ENCODE measurements around the gene MTHFD2L. TPM values are rescaled to one million over a fixed set of nuclear protein-coding genes. Genes with fewer than 3 reads are reported as not detected.

MTHFD2L gene
- total RNA-seq, 4 donors from 2014 or later: 11.4 to 23.7 (median 17.8) TPM

- DNase-seq (ENCODE audit: low spot score in 2 of 2): no peak
- 64 to 73% methylated on average over 2 of the region's 2 CpGs for WGBS, 2 donors
- no peaks in the 10 kb centered on the region for H3K36me3 ChIP-seq
- no peaks in the 10 kb centered on the region for H3K4me1 ChIP-seq
- H3K27me3 ChIP-seq: no peaks in the 10 kb centered on the region
- H3K4me3 ChIP-seq: no peak overlapping the region
- no peaks in the 10 kb centered on the region for H3K9me3 ChIP-seq
- H3K27ac ChIP-seq: no peak overlapping the region
- TF ChIP-seq CTCF (IDR thresholded peaks at IDR 0.05) (no peak), EP300 (IDR thresholded peaks at IDR 0.05) (no peak), POLR2A (IDR thresholded peaks at IDR 0.05) (no peak)
These were observed 31.0 kb downstream of the MTHFD2L start for GRCh38 chr4:74188912-74189311.

- H3K9me3 ChIP-seq: no peaks in the 10 kb centered on the region
- DNase-seq (ENCODE audit: low spot score in 2 of 2): no peak
- TF ChIP-seq EP300 (IDR thresholded peaks at IDR 0.05) (no peak), CTCF (IDR thresholded peaks at IDR 0.05) (peak; percentile 18 to 66 (median 48)), POLR2A (IDR thresholded peaks at IDR 0.05) (no peak)
These were observed 31.6 kb downstream of the MTHFD2L start for GRCh38 chr4:74189331-74190043.

GRCh38 chr4:74190332-74190731 lies 32.4 kb downstream of the MTHFD2L start:
- Histone ChIP-seq H3K27ac (no peak overlapping the region), H3K27me3 (no peaks in the 10 kb centered on the region), H3K9me3 (no peaks in the 10 kb centered on the region), H3K36me3 (no peaks in the 10 kb centered on the region), H3K4me1 (no peaks in the 10 kb centered on the region), H3K4me3 (no peak overlapping the region)
- WGBS, 2 donors: 89 to 94% methylated on average over 4 of the region's 4 CpGs
- no peak for TF ChIP-seq EP300 (IDR thresholded peaks at IDR 0.05)
- DNase-seq (ENCODE audit: low spot score in 2 of 2): no peak

More at GRCh38 chr4:74189331-74190043, 31.6 kb downstream of the MTHFD2L start:
- 77 to 81% methylated on average over 2 of the region's 2 CpGs for WGBS, 2 donors
- H3K27ac ChIP-seq: no peak overlapping the region
- no peak overlapping the region for H3K4me3 ChIP-seq
- H3K27me3 ChIP-seq: no peaks in the 10 kb centered on the region
- no peaks in the 10 kb centered on the region for H3K4me1 ChIP-seq
- no peaks in the 10 kb centered on the region for H3K36me3 ChIP-seq

GRCh38 chr4:74190919-74191397 lies 33.0 kb downstream of the MTHFD2L start:
- H3K4me3 ChIP-seq: no peak overlapping the region
- no peaks in the 10 kb centered on the region for H3K4me1 ChIP-seq
- 63 to 66% methylated on average over 4 of the region's 4 CpGs for WGBS, 2 donors
- H3K27ac ChIP-seq: no peak overlapping the region
- no peak for DNase-seq (ENCODE audit: low spot score in 2 of 2)
- H3K36me3 ChIP-seq: no peaks in the 10 kb centered on the region
- no peaks in the 10 kb centered on the region for H3K9me3 ChIP-seq
- TF ChIP-seq EP300 (IDR thresholded peaks at IDR 0.05): no peak
- TF ChIP-seq CTCF (IDR thresholded peaks at IDR 0.05): no peak
- no peak for TF ChIP-seq POLR2A (IDR thresholded peaks at IDR 0.05)
- H3K27me3 ChIP-seq: no peaks in the 10 kb centered on the region

GRCh38 chr4:74197080-74197479 lies 39.2 kb downstream of the MTHFD2L start:
- WGBS, 2 donors: 25 to 35% methylated on average over 1 of the region's 1 CpG
- Histone ChIP-seq H3K27me3 (no peaks in the 10 kb centered on the region), H3K4me1 (no peaks in the 10 kb centered on the region)

More at GRCh38 chr4:74197080-74197479, 39.2 kb downstream of the MTHFD2L start:
- TF ChIP-seq POLR2A (IDR thresholded peaks at IDR 0.05) (no peak), CTCF (IDR thresholded peaks at IDR 0.05) (no peak), EP300 (IDR thresholded peaks at IDR 0.05) (no peak)
- no peaks in the 10 kb centered on the region for H3K9me3 ChIP-seq
- no peak for DNase-seq (ENCODE audit: low spot score in 2 of 2)
- peaks cover 0 to 14% (median 0%) of the 10 kb centered on the region in 3 donors for H3K36me3 ChIP-seq
- no peak overlapping the region for H3K27ac ChIP-seq
- H3K4me3 ChIP-seq: no peak overlapping the region
